SK-N-SH treated with all-trans-retinoic acid at 6 μM for 48 hours (cell line): ENCODE measurements around the gene MAP3K7CL.

Experiments
- ATAC-seq: fragments of 200-7000 bp; cut with Tn5 transposase; 3 replicates; pipeline ENCODE4 v1.9.1; 2020; ENCODE audit warnings: mild to moderate bottlenecking, moderate library complexity
- ARNTL ChIP-seq: fragments of 450-650 bp; formaldehyde crosslinking; IDR thresholded peaks from 2 replicates; pipeline ENCODE4 v1.5.0; 2020; ENCODE audit warnings: low read depth, mild to moderate bottlenecking, moderate library complexity, borderline replicate concordance
- BACH2 ChIP-seq: fragments of 250-450 bp; sonication (Bioruptor Pico); IDR thresholded peaks from 2 replicates; pipeline ENCODE4 v1.9.0; 2021; ENCODE audit warnings: mild to moderate bottlenecking, borderline replicate concordance
- CSDC2 ChIP-seq: fragments of 250-450 bp; sonication (Bioruptor Pico); IDR thresholded peaks from 2 replicates; pipeline ENCODE4 v1.5.0; 2020; ENCODE audit warnings: mild to moderate bottlenecking, moderate library complexity
- CSRNP3 ChIP-seq: fragments of 250-450 bp; sonication (Bioruptor Pico); IDR thresholded peaks from 2 replicates; pipeline ENCODE4 v1.5.1; 2021; ENCODE audit warnings: mild to moderate bottlenecking, moderate library complexity
- ESRRG ChIP-seq: fragments of 250-450 bp; sonication (Bioruptor Pico); IDR thresholded peaks from 2 replicates; pipeline ENCODE4 v1.6.1; 2021; ENCODE audit warnings: mild to moderate bottlenecking
- GLIS3 ChIP-seq: fragments of 250-450 bp; sonication (Bioruptor Pico); IDR thresholded peaks from 2 replicates; pipeline ENCODE4 v1.5.0; 2020; ENCODE audit warnings: mild to moderate bottlenecking, moderate library complexity
- ISL1 ChIP-seq: fragments of 250-450 bp; sonication (Bioruptor Pico); IDR thresholded peaks from 2 replicates; pipeline ENCODE4 v2.1.2; 2022; ENCODE audit warnings: mild to moderate bottlenecking, moderate library complexity
- OSR1 ChIP-seq: fragments of 250-450 bp; sonication (Bioruptor Pico); IDR thresholded peaks from 2 replicates; pipeline ENCODE4 v1.8.0; 2022; ENCODE audit warnings: moderate library complexity, mild to moderate bottlenecking, inconsistent platforms
- POU6F1 ChIP-seq: fragments of 250-450 bp; sonication (Bioruptor Pico); IDR thresholded peaks from 2 replicates; pipeline ENCODE4 v1.8.0; 2021; ENCODE audit warnings: low read depth, mild to moderate bottlenecking, moderate library complexity, borderline replicate concordance
- PPARA ChIP-seq: fragments of 250-450 bp; sonication (Bioruptor Pico); IDR thresholded peaks from 2 replicates; pipeline ENCODE4 v1.5.0; 2020; ENCODE audit warnings: mild to moderate bottlenecking, borderline replicate concordance
- RARB ChIP-seq: fragments of 250-450 bp; sonication (Bioruptor Pico); IDR thresholded peaks from 2 replicates; pipeline ENCODE4 v1.8.0; 2021; ENCODE audit warnings: mild to moderate bottlenecking, moderate library complexity
- SNAI2 ChIP-seq: fragments of 250-450 bp; sonication (Bioruptor Pico); IDR thresholded peaks from 2 replicates; pipeline ENCODE4 v1.5.0; 2020; ENCODE audit warnings: mild to moderate bottlenecking, moderate library complexity
- TCF4 ChIP-seq: fragments of 250-450 bp; sonication (Bioruptor Pico); IDR thresholded peaks from 2 replicates; pipeline ENCODE4 v1.8.0; 2021; ENCODE audit warnings: mild to moderate bottlenecking, moderate library complexity, borderline replicate concordance
- TOX ChIP-seq: fragments of 250-450 bp; sonication (Bioruptor Pico); IDR thresholded peaks from 2 replicates; pipeline ENCODE4 v1.8.0; 2021; ENCODE audit warnings: mild to moderate bottlenecking, moderate library complexity, borderline replicate concordance
- TSHZ2 ChIP-seq: fragments of 250-450 bp; sonication (Bioruptor Pico); IDR thresholded peaks from 2 replicates; pipeline ENCODE4 v1.5.0; 2020; ENCODE audit warnings: mild to moderate bottlenecking, moderate library complexity
- ZC3H10 ChIP-seq: fragments of 250-450 bp; sonication (Bioruptor Pico); IDR thresholded peaks from 2 replicates; pipeline ENCODE4 v1.5.1; 2021; ENCODE audit warnings: mild to moderate bottlenecking, moderate library complexity
- ZFP3 ChIP-seq: fragments of 250-450 bp; sonication (Bioruptor Pico); IDR thresholded peaks from 2 replicates; pipeline ENCODE4 v1.5.0; 2020; ENCODE audit warnings: mild to moderate bottlenecking, moderate library complexity
- ZFP30 ChIP-seq: fragments of 450-650 bp; formaldehyde crosslinking; IDR thresholded peaks from 2 replicates; pipeline ENCODE4 v1.5.0; 2022; ENCODE audit warnings: mild to moderate bottlenecking, moderate library complexity
- ZNF565 ChIP-seq: fragments of 450-650 bp; formaldehyde crosslinking; conservative IDR thresholded peaks from 2 replicates; pipeline ENCODE4 v1.5.0; 2020; ENCODE audit warnings: low read depth, mild to moderate bottlenecking, moderate library complexity
- ZNF70 ChIP-seq: fragments of 450-650 bp; formaldehyde crosslinking; IDR thresholded peaks from 2 replicates; pipeline ENCODE4 v1.5.0; 2020; ENCODE audit warnings: mild to moderate bottlenecking, moderate library complexity
- ZNF8 ChIP-seq: fragments of 450-650 bp; formaldehyde crosslinking; IDR thresholded peaks from 2 replicates; pipeline ENCODE4 v1.5.0; 2020; ENCODE audit warnings: mild to moderate bottlenecking, moderate library complexity
- TF ChIP-seq, protein P1 (sequence below): fragments of 250-450 bp; sonication (Bioruptor Pico); IDR thresholded peaks from 2 replicates; pipeline ENCODE4 v1.8.0; 2020; ENCODE audit warnings: mild to moderate bottlenecking, moderate library complexity, borderline replicate concordance

MAP3K7CL gene

DNA sequence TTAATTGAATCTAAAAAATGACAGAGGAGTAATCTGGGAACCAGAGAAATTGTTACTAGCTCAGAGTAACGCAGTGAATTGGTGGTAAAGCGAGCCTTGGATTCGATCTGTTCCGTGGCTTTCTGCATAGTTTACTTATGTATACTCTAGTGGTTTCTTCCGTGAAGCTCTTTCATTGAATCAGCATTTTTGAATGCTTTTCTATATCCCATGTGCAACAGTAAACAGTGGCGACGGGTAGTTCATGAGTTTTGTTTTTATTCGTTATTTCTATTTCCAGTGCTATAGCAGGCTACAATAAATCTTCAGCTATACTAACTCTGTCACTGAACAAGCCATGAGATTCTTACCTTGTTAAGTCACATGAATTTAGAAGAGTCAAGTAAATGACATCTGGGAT lies 14.5 kb upstream of the MAP3K7CL start:
- ATAC-seq: no peak
- TF ChIP-seq OSR1 (CRISPR knock-in tag) (no peak), PPARA (CRISPR knock-in tag) (no peak), CSDC2 (CRISPR knock-in tag) (no peak), ARNTL (CRISPR knock-in tag) (no peak), ESRRG (CRISPR knock-in tag) (no peak), SNAI2 (no peak), TCF4 (CRISPR knock-in tag) (no peak)

GRCh38 chr21:29117372-29117955 lies 13.0 kb upstream of the MAP3K7CL start:
- TF ChIP-seq BACH2 (CRISPR knock-in tag) (no peak), SNAI2 (no peak), ZC3H10 (CRISPR knock-in tag) (no peak), TCF4 (CRISPR knock-in tag) (no peak), OSR1 (CRISPR knock-in tag) (no peak), CSDC2 (CRISPR knock-in tag) (no peak), RARB (CRISPR knock-in tag) (no peak), ZNF70 (CRISPR knock-in tag) (no peak), ZFP30 (CRISPR knock-in tag) (no peak), ARNTL (CRISPR knock-in tag) (no peak)
- no peak for ATAC-seq

DNA sequence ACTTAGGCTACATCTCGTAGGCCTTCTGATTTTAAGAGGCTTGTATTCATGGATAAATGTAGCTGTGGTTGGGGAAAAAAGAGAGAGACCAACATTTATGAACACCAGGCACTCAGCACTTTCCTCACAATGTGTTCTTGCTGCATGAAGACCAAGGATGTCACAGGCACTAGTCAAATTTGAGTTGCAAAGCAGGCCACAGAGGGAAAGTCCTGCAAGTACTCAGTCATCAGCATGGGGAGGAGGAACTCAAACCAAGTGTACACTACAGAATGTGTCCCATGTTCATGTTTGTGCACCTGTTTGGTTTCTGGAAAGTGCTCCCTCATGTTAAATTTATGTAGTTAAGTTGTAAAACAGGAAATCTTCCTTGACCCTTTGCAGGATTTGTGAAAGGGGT lies 8.7 kb upstream of the MAP3K7CL start:
- TF ChIP-seq ZNF8 (CRISPR knock-in tag): no peak
- no peak for TF ChIP-seq BACH2 (CRISPR knock-in tag)
- no peak for TF ChIP-seq CSDC2 (CRISPR knock-in tag)
- TF ChIP-seq SNAI2: no peak
- no peak for TF ChIP-seq CSRNP3 (CRISPR knock-in tag)
- no peak for TF ChIP-seq ZNF70 (CRISPR knock-in tag)
- TF ChIP-seq RARB (CRISPR knock-in tag): no peak
- no peak for TF ChIP-seq ZC3H10 (CRISPR knock-in tag)
- TF ChIP-seq POU6F1 (CRISPR knock-in tag): no peak
- TF ChIP-seq ZNF565 (CRISPR knock-in tag): no peak
- TF ChIP-seq TOX (CRISPR knock-in tag): no peak
- TF ChIP-seq ZFP3 (CRISPR knock-in tag): no peak
- TF ChIP-seq ARNTL (CRISPR knock-in tag): no peak
- no peak for TF ChIP-seq PPARA (CRISPR knock-in tag)
- no peak for TF ChIP-seq ISL1
- no peak for ATAC-seq

DNA sequence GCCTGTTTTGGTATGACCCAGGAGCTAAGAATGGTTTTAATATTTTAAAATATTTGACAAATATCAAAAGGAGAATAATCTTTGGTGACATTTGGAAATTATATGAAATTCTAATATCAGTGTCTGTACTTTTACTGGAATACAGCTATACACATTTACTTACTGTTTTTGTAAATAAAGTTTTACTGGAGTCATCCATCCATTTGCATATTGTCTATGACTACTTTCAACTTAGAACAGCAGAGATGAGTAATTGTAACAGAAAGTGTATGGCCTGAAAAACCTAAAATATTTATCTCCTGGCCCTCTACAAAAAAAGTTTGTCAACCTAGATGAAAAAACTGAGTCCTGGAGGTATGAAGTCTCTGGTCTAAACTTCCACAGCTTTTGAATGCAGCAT lies 5.8 kb upstream of the MAP3K7CL start:
- no peak for ATAC-seq
- TF ChIP-seq ZNF8 (CRISPR knock-in tag) (no peak), OSR1 (CRISPR knock-in tag) (no peak), CSDC2 (CRISPR knock-in tag) (no peak), GLIS3 (CRISPR knock-in tag) (no peak), TSHZ2 (CRISPR knock-in tag) (no peak), ISL1 (no peak), TCF4 (CRISPR knock-in tag) (no peak)
- TF ChIP-seq, protein P1, sequence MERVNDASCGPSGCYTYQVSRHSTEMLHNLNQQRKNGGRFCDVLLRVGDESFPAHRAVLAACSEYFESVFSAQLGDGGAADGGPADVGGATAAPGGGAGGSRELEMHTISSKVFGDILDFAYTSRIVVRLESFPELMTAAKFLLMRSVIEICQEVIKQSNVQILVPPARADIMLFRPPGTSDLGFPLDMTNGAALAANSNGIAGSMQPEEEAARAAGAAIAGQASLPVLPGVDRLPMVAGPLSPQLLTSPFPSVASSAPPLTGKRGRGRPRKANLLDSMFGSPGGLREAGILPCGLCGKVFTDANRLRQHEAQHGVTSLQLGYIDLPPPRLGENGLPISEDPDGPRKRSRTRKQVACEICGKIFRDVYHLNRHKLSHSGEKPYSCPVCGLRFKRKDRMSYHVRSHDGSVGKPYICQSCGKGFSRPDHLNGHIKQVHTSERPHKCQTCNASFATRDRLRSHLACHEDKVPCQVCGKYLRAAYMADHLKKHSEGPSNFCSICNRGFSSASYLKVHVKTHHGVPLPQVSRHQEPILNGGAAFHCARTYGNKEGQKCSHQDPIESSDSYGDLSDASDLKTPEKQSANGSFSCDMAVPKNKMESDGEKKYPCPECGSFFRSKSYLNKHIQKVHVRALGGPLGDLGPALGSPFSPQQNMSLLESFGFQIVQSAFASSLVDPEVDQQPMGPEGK (CRISPR knock-in tag): no peak
